ENCODE results near the gene CACTIN. TPM values are rescaled to one million over a fixed set of nuclear protein-coding genes. Genes with fewer than 3 reads are reported as not detected.

The CACTIN gene
- total RNA-seq, 1 experiment from 2014 or later: 36.3 TPM

GRCh38 chr19:3621689-3622088 is 4.9 kb downstream of the CACTIN start:
- no TSS peak for BruUV-seq (replicated peaks)
- Histone ChIP-seq H3K36me3 (ENCODE audit: insufficient read depth, low read length, poor library complexity, severe bottlenecking) (peaks cover 2% of the 10 kb centered on the region), H3K4me3 (ENCODE audit: low read depth, low read length, poor library complexity, severe bottlenecking) (no peak overlapping the region), H3K27ac (ENCODE audit: low read depth, low read length, poor library complexity, severe bottlenecking) (no peak overlapping the region), H3K4me1 (ENCODE audit: insufficient read depth, low read length, poor library complexity, severe bottlenecking) (peaks cover 9% of the 10 kb centered on the region), H3K9me3 (ENCODE audit: low read depth, low read length, poor library complexity, severe bottlenecking) (no peaks in the 10 kb centered on the region), H3K27me3 (replicated peaks; ENCODE audit: insufficient read depth, low read depth, low read length, poor library complexity) (no peaks in the 10 kb centered on the region)
- no peak for DNase-seq (ENCODE audit: low spot score)
- POLR2A ChIA-PET (ENCODE audit: low non-redundant PET): no interaction called here
- TF ChIP-seq EZH2 (IDR thresholded peaks at IDR 0.05; ENCODE audit: borderline replicate concordance, low read depth, low read length, poor library complexity, severe bottlenecking): no peak
- TF ChIP-seq CTCF (conservative IDR thresholded peaks at IDR 0.05; ENCODE audit: low read depth, low read length): no peak
- intact Hi-C loops (cut with micrococcal nuclease; ENCODE audit: unreplicated experiment): no loop called here
- CTCF ChIA-PET: no interaction called here

- peaks cover 2% of the 10 kb centered on the region for H3K36me3 ChIP-seq (ENCODE audit: insufficient read depth, low read length, poor library complexity, severe bottlenecking)
- no peak for TF ChIP-seq EZH2 (IDR thresholded peaks at IDR 0.05; ENCODE audit: borderline replicate concordance, low read depth, low read length, poor library complexity, severe bottlenecking)
- TF ChIP-seq CTCF (conservative IDR thresholded peaks at IDR 0.05; ENCODE audit: low read depth, low read length): no peak
- no peak overlapping the region for H3K4me3 ChIP-seq (ENCODE audit: low read depth, low read length, poor library complexity, severe bottlenecking)
- no peak overlapping the region for H3K27ac ChIP-seq (ENCODE audit: low read depth, low read length, poor library complexity, severe bottlenecking)
- H3K4me1 ChIP-seq (ENCODE audit: insufficient read depth, low read length, poor library complexity, severe bottlenecking): peaks cover 9% of the 10 kb centered on the region
- intact Hi-C loops (cut with micrococcal nuclease; ENCODE audit: unreplicated experiment): no loop called here
- no peaks in the 10 kb centered on the region for H3K27me3 ChIP-seq (replicated peaks; ENCODE audit: insufficient read depth, low read depth, low read length, poor library complexity)
- H3K9me3 ChIP-seq (ENCODE audit: low read depth, low read length, poor library complexity, severe bottlenecking): no peaks in the 10 kb centered on the region
- CTCF ChIA-PET: no interaction called here
- no TSS peak for BruUV-seq (replicated peaks)
- POLR2A ChIA-PET (ENCODE audit: low non-redundant PET): interaction anchor here (0.5 kb wide), 1 partner anchor 369 kb away, joined by 9 read pairs; no protein-coding TSS in a partner anchor
- DNase-seq (ENCODE audit: low spot score): no peak
Observed at GRCh38 chr19:3620817-3621547, 5.6 kb downstream of the CACTIN start.

- Histone ChIP-seq H3K36me3 (ENCODE audit: insufficient read depth, low read length, poor library complexity, severe bottlenecking) (peaks cover 2% of the 10 kb centered on the region), H3K27ac (ENCODE audit: low read depth, low read length, poor library complexity, severe bottlenecking) (no peak overlapping the region), H3K4me3 (ENCODE audit: low read depth, low read length, poor library complexity, severe bottlenecking) (no peak overlapping the region), H3K9me3 (ENCODE audit: low read depth, low read length, poor library complexity, severe bottlenecking) (no peaks in the 10 kb centered on the region), H3K27me3 (replicated peaks; ENCODE audit: insufficient read depth, low read depth, low read length, poor library complexity) (no peaks in the 10 kb centered on the region), H3K4me1 (ENCODE audit: insufficient read depth, low read length, poor library complexity, severe bottlenecking) (peaks cover 3% of the 10 kb centered on the region)
- POLR2A ChIA-PET (ENCODE audit: low non-redundant PET): interaction anchor here (0.5 kb wide), 1 partner anchor 369 kb away, joined by 9 read pairs; no protein-coding TSS in a partner anchor
- CTCF ChIA-PET: no interaction called here
- TF ChIP-seq CTCF (conservative IDR thresholded peaks at IDR 0.05; ENCODE audit: low read depth, low read length) (no peak), EZH2 (IDR thresholded peaks at IDR 0.05; ENCODE audit: borderline replicate concordance, low read depth, low read length, poor library complexity, severe bottlenecking) (no peak)
- intact Hi-C loops (cut with micrococcal nuclease; ENCODE audit: unreplicated experiment): no loop called here
- no TSS peak for BruUV-seq (replicated peaks)
- no peak for DNase-seq (ENCODE audit: low spot score)
Observed at GRCh38 chr19:3620145-3620816, 6.3 kb downstream of the CACTIN start.

All from A673 (cell line).